HEK293 (cell line): Measurements from ENCODE around the gene ARV1.

Experiments used
- CTCF ChIA-PET: fragments of 350-600 bp; formaldehyde crosslinking; extraction: SDS; loops from one replicate; lab custom pipeline; 2021; ENCODE audit warnings: antibody characterized with exemption; lab: Yijun Ruan, JAX
- POLR2A ChIA-PET: fragments of 300-600 bp; formaldehyde crosslinking; extraction: SDS; loops from one replicate; lab custom pipeline; 2020; ENCODE audit warnings: antibody characterized with exemption, inconsistent platforms; lab: Yijun Ruan, JAX
- H3K27ac ChIP-seq: fragments of 200-500 bp; sonication (Bioruptor generic); 2 replicates; pipeline ENCODE4 v1.5.1; 2014; ENCODE audit warnings: low read depth, low read length, control low read depth, inconsistent platforms; ENCODE audit errors: extremely low read depth
- H3K36me3 ChIP-seq, 2 experiments: fragments of 200-500 bp in 1 of 2; sonication (Bioruptor generic) in 1 of 2; 1 replicate in 1 of 2; 2 replicates in 1 of 2; pipeline ENCODE4 v1.5.1; 2014 to 2017; ENCODE audit warnings: inconsistent platforms in 2 of 2, low read length in 2 of 2; ENCODE audit not compliant: control insufficient read depth in 2 of 2, insufficient read depth in 1 of 2
- H3K4me1 ChIP-seq: fragments of 200-500 bp; sonication (Bioruptor generic); 2 replicates; pipeline ENCODE4 v1.5.1; 2014; ENCODE audit warnings: mild to moderate bottlenecking, low read length, inconsistent platforms; ENCODE audit not compliant: control insufficient read depth, insufficient read depth
- H3K4me3 ChIP-seq: 2 replicates; pipeline ENCODE4 v1.5.1; 2011; ENCODE audit warnings: low read depth, mild to moderate bottlenecking, control low read depth, low read length, moderate library complexity
- H3K9me3 ChIP-seq: fragments of 200-500 bp; sonication (Bioruptor generic); 2 replicates; pipeline ENCODE4 v1.5.1; 2014; ENCODE audit warnings: low read depth, low read length, inconsistent platforms; ENCODE audit not compliant: control insufficient read depth, insufficient read depth
- ATF2 ChIP-seq: fragments of 450-650 bp; formaldehyde crosslinking; IDR thresholded peaks from 2 replicates; pipeline ENCODE4 v1.5.1; 2016; ENCODE audit warnings: missing biosample characterization, missing genetic modification characterization, low read depth
- OSR2 ChIP-seq: fragments of 450-650 bp; formaldehyde crosslinking; IDR thresholded peaks from 2 replicates; pipeline ENCODE4 v1.5.1; 2016; ENCODE audit warnings: missing biosample characterization, missing genetic modification characterization
- PRDM1 ChIP-seq: fragments of 450-650 bp; formaldehyde crosslinking; IDR thresholded peaks from 2 replicates; pipeline ENCODE4; 2016; ENCODE audit warnings: missing biosample characterization, missing genetic modification characterization
- PRDM6 ChIP-seq: fragments of 450-650 bp; formaldehyde crosslinking; IDR thresholded peaks from 2 replicates; pipeline ENCODE4 v1.5.1; 2017; ENCODE audit warnings: missing biosample characterization, missing genetic modification characterization
- SP7 ChIP-seq: fragments of 450-650 bp; formaldehyde crosslinking; IDR thresholded peaks from 2 replicates; pipeline ENCODE4 v1.5.1; 2016; ENCODE audit warnings: missing biosample characterization, missing genetic modification characterization
- TRIM28 ChIP-seq: IDR thresholded peaks from 2 replicates; pipeline ENCODE4 v1.6.1; 2011; ENCODE audit warnings: low read length, control low read depth, borderline replicate concordance
- ZBTB20 ChIP-seq: fragments of 450-650 bp; formaldehyde crosslinking; IDR thresholded peaks from 2 replicates; pipeline ENCODE4 v1.5.1; 2016; ENCODE audit warnings: missing biosample characterization, missing genetic modification characterization
- ZBTB44 ChIP-seq: fragments of 450-650 bp; IDR thresholded peaks from 2 replicates; pipeline ENCODE4 v1.5.1; 2018; ENCODE audit warnings: missing biosample characterization, mild to moderate bottlenecking, missing genetic modification characterization
- ZFHX2 ChIP-seq: fragments of 450-650 bp; formaldehyde crosslinking; conservative IDR thresholded peaks from 2 replicates; pipeline ENCODE4 v1.5.1; 2016; ENCODE audit warnings: missing biosample characterization, missing genetic modification characterization
- ZNF146 ChIP-seq: fragments of 450-650 bp; formaldehyde crosslinking; IDR thresholded peaks from 2 replicates; pipeline ENCODE4 v1.5.1; 2016; ENCODE audit warnings: missing biosample characterization, missing genetic modification characterization
- ZNF169 ChIP-seq: fragments of 450-650 bp; formaldehyde crosslinking; IDR thresholded peaks from 2 replicates; pipeline ENCODE4 v1.5.1; 2016; ENCODE audit warnings: missing biosample characterization, missing genetic modification characterization
- ZNF311 ChIP-seq: fragments of 450-650 bp; formaldehyde crosslinking; IDR thresholded peaks from 2 replicates; pipeline ENCODE4 v1.5.1; 2017; ENCODE audit warnings: missing biosample characterization, missing genetic modification characterization, borderline replicate concordance
- ZNF335 ChIP-seq: fragments of 450-650 bp; formaldehyde crosslinking; conservative IDR thresholded peaks from 2 replicates; pipeline ENCODE4 v1.5.1; 2016; ENCODE audit warnings: missing biosample characterization, missing genetic modification characterization
- ZNF664 ChIP-seq: fragments of 450-650 bp; formaldehyde crosslinking; IDR thresholded peaks from 2 replicates; pipeline ENCODE4 v1.5.1; 2016; ENCODE audit warnings: missing biosample characterization, missing genetic modification characterization
- ZNF677 ChIP-seq: fragments of 450-650 bp; IDR thresholded peaks from 2 replicates; pipeline ENCODE4 v1.5.0; 2018; ENCODE audit warnings: missing biosample characterization, mild to moderate bottlenecking, missing genetic modification characterization, moderate library complexity
- ZNF701 ChIP-seq: fragments of 450-650 bp; formaldehyde crosslinking; IDR thresholded peaks from 2 replicates; pipeline ENCODE4 v1.5.1; 2016; ENCODE audit warnings: missing biosample characterization, missing genetic modification characterization
- TF ChIP-seq, protein P1 (sequence below): fragments of 450-650 bp; formaldehyde crosslinking; IDR thresholded peaks from 2 replicates; pipeline ENCODE4 v1.5.1; 2016; ENCODE audit warnings: missing biosample characterization, missing genetic modification characterization
- TF ChIP-seq, protein P2 (sequence below): IDR thresholded peaks from 2 replicates; pipeline ENCODE4 v1.6.1; 2011; ENCODE audit warnings: mild to moderate bottlenecking, low read depth, low read length, borderline replicate concordance
- TF ChIP-seq, protein P3 (sequence below): fragments of 450-650 bp; formaldehyde crosslinking; IDR thresholded peaks from 2 replicates; pipeline ENCODE4 v1.5.1; 2017; ENCODE audit warnings: missing biosample characterization, missing genetic modification characterization
- TF ChIP-seq, protein P4 (sequence below): fragments of 450-650 bp; formaldehyde crosslinking; IDR thresholded peaks from 2 replicates; pipeline ENCODE4 v1.5.1; 2016; ENCODE audit warnings: missing biosample characterization, missing genetic modification characterization

The ARV1 gene

DNA sequence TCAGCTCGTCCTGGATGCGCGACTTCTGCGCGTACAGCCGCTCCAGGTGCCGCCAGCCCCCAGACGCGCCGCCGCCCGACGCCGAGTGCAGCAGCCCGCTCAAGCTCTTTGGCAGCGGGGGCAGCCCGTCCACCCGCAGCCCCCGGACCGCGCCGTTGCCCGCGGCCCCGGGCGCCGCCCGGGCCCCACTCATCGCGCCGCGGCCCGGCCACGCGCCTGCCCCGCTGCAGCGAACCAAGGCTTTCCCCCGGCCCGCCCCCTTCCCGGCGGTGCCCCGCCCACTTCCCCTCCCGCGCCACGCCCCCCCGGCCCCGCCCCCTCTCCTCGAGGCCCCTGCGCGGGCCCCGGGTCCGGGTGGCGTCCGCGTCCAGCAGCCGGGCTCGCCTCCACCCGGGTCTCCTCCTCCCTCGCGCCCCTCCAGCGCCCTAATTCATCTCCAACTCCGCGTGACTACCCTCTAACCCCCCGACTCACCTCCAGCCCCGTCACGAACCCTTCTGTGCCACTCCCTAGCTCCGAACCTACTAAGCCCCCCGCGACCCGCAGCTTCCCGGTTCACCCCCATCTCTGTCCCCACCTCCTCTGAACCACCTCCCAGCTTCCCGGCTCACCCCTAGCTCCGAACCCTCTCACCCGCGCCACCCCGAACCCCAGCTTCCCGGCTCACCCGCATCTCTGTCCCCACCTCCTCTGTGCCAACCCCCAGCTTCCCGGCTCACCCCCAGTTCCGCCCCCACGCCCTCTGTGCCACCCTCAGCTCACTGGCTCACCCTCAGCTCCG, 61.3 kb downstream of the ARV1 start, which contains the start of gene FAM89A (continued):
- TF ChIP-seq, protein P1, sequence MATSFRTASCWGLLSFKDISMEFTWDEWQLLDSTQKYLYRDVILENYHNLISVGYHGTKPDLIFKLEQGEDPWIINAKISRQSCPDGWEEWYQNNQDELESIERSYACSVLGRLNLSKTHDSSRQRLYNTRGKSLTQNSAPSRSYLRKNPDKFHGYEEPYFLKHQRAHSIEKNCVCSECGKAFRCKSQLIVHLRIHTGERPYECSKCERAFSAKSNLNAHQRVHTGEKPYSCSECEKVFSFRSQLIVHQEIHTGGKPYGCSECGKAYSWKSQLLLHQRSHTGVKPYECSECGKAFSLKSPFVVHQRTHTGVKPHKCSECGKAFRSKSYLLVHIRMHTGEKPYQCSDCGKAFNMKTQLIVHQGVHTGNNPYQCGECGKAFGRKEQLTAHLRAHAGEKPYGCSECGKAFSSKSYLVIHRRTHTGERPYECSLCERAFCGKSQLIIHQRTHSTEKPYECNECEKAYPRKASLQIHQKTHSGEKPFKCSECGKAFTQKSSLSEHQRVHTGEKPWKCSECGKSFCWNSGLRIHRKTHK: no peak
- TF ChIP-seq ZNF146 (tag by site-specific recombination): peak; percentile 51
- TF ChIP-seq, protein P2, sequence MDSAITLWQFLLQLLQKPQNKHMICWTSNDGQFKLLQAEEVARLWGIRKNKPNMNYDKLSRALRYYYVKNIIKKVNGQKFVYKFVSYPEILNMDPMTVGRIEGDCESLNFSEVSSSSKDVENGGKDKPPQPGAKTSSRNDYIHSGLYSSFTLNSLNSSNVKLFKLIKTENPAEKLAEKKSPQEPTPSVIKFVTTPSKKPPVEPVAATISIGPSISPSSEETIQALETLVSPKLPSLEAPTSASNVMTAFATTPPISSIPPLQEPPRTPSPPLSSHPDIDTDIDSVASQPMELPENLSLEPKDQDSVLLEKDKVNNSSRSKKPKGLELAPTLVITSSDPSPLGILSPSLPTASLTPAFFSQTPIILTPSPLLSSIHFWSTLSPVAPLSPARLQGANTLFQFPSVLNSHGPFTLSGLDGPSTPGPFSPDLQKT: no peak
- TF ChIP-seq, protein P3, sequence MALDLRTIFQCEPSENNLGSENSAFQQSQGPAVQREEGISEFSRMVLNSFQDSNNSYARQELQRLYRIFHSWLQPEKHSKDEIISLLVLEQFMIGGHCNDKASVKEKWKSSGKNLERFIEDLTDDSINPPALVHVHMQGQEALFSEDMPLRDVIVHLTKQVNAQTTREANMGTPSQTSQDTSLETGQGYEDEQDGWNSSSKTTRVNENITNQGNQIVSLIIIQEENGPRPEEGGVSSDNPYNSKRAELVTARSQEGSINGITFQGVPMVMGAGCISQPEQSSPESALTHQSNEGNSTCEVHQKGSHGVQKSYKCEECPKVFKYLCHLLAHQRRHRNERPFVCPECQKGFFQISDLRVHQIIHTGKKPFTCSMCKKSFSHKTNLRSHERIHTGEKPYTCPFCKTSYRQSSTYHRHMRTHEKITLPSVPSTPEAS (tag by site-specific recombination): peak; percentile 48; the same call in 1 of the 2 replicates
- no peak; the same call in 1 of the 2 replicates for TF ChIP-seq ZNF169
- TF ChIP-seq ZNF311 (tag by site-specific recombination): no peak

- H3K36me3 ChIP-seq: no peaks in the 10 kb centered on the region
- no peak overlapping the region; the same call in 1 of the 2 replicates for H3K27ac ChIP-seq
- ChIA-PET POLR2A (interaction anchor here (0.6 to 0.7 kb wide), 2 partner anchors 51 to 398 kb away, joined by 3 to 7 read pairs; no protein-coding TSS in a partner anchor), CTCF (interaction anchor here (0.6 to 0.9 kb wide), 2 partner anchors 9 to 163 kb away, joined by 4 to 6 read pairs; no protein-coding TSS in a partner anchor)
- no peaks in the 10 kb centered on the region for H3K9me3 ChIP-seq
- peaks cover 18% of the 10 kb centered on the region for H3K4me1 ChIP-seq
- peak overlapping the region; percentile 78; the same call in 1 of the 2 replicates for H3K4me3 ChIP-seq
- peak; percentile 66 for TF ChIP-seq PRDM1 (tag by site-specific recombination)
- TF ChIP-seq ZNF701 (tag by site-specific recombination): no peak
- peak; percentile 34; the same call in 1 of the 2 replicates for TF ChIP-seq OSR2 (tag by site-specific recombination)
- TF ChIP-seq ZNF335: peak; percentile 90
- peak; percentile 98 for TF ChIP-seq ZFHX2
- TF ChIP-seq SP7 (tag by site-specific recombination): peak; percentile 87
- TF ChIP-seq TRIM28: peak; percentile 71; the same call in 1 of the 2 replicates
- TF ChIP-seq PRDM6 (tag by site-specific recombination): peak; percentile 84
- TF ChIP-seq ZNF664 (tag by site-specific recombination): no peak
- TF ChIP-seq ATF2 (tag by site-specific recombination): no peak
- TF ChIP-seq, protein P4, sequence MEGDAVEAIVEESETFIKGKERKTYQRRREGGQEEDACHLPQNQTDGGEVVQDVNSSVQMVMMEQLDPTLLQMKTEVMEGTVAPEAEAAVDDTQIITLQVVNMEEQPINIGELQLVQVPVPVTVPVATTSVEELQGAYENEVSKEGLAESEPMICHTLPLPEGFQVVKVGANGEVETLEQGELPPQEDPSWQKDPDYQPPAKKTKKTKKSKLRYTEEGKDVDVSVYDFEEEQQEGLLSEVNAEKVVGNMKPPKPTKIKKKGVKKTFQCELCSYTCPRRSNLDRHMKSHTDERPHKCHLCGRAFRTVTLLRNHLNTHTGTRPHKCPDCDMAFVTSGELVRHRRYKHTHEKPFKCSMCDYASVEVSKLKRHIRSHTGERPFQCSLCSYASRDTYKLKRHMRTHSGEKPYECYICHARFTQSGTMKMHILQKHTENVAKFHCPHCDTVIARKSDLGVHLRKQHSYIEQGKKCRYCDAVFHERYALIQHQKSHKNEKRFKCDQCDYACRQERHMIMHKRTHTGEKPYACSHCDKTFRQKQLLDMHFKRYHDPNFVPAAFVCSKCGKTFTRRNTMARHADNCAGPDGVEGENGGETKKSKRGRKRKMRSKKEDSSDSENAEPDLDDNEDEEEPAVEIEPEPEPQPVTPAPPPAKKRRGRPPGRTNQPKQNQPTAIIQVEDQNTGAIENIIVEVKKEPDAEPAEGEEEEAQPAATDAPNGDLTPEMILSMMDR (tag by site-specific recombination): peak; percentile 14; the same call in 1 of the 2 replicates
- TF ChIP-seq ZBTB20 (tag by site-specific recombination): peak; percentile 76
- TF ChIP-seq, protein P3 (tag by site-specific recombination): no peak
- TF ChIP-seq ZNF677 (tag by site-specific recombination): no peak
- TF ChIP-seq ZBTB44 (tag by site-specific recombination): no peak
Measured at GRCh38 chr1:231040800-231041718, 62.2 kb downstream of the ARV1 start.
